Activated CD4-positive, alpha-beta T cell treated with anti-CD3 and anti-CD28 coated beads, Interleukin-2, amount 50 U/mL, for 1 hour (primary cell): ENCODE results near the gene FXR2.

Experiments
- DNase-seq: peaks from one replicate; pipeline ENCODE4 v3.0.0-alpha.2; 2020

FXR2 gene

GRCh38 chr17:7544911-7545310 is 69.8 kb downstream of the FXR2 start:
- DNase-seq, result no peak
